HG03066 (cell line): ENCODE data around the gene MYO1A.
A peak's percentile ranks its signal among the peaks of the same experiment; 100 is the strongest.

Source experiments
- ATAC-seq: cut with Tn5 transposase; IDR thresholded peaks from one replicate; pipeline ENCODE4 v1.9.1; 2021; ENCODE audit warnings: low read depth; ENCODE audit not compliant: unreplicated experiment

MYO1A gene

GRCh38 chr12:57049890-57050289 is at the start of gene MYO1A:
MYO1A (minus strand) TSS chr12:57050129; CDS start chr12:57048323, 1,806 bp downstream.
- no peak for ATAC-seq

- ATAC-seq = no peak
These were observed 49.3 kb upstream of the MYO1A start for GRCh38 chr12:57099047-57099714.

- no peak for ATAC-seq
These were observed 48.6 kb upstream of the MYO1A start for GRCh38 chr12:57098546-57098945.

- ATAC-seq = no peak
These were observed 47.6 kb upstream of the MYO1A start for GRCh38 chr12:57097554-57097835.

- no peak for ATAC-seq
These were observed 47.0 kb upstream of the MYO1A start for GRCh38 chr12:57096748-57097553.

DNA sequence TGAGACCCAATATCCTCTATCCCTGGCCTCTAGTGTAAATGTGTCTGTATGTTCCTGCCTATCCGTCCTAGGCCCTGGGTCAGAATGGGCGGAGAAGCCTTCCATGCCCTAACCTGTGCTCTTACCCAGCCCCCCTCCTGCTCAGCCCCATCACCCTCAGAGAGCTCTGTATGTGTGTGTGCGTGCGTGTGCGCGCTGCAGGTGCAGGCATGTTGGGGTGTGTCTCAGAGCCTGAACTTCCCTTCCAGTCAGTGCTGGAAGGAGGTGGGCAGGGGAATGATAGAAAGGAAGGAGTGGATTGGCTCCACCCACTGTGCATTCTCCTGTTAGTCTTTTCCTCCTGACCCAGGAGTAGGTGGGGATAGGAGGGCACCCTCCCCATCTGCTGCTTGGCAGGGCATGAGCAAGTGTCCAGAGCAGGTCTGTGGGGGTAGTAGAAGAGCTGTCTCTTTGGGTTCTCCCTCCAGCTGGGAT is 46.2 kb upstream of the MYO1A start:
- ATAC-seq = no peak

DNA sequence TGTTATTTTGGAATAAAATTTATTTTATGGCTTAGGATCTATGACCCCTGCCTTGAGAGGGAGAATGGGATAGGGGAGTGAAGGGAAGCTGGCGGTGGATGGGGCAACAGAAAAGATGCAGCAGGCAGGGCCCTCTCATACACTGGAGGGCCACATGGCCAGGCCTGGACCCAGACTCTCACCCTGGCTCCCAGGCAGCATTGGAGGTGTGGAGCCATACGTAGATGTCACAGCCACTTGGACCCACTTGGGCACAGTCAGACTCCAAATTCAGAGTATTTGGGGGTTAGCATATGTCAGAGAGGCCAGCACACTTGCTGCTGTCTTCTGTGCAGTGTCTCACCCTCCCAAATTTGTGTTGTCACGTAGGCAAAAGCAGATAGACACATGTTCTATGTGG is 45.5 kb upstream of the MYO1A start:
- no peak for ATAC-seq

GRCh38 chr12:57094208-57095160 is 44.6 kb upstream of the MYO1A start:
- no peak for ATAC-seq

GRCh38 chr12:57093415-57094207 is 43.7 kb upstream of the MYO1A start:
- no peak for ATAC-seq

GRCh38 chr12:57092876-57093414 is 43.0 kb upstream of the MYO1A start:
- ATAC-seq = no peak

GRCh38 chr12:57092529-57092862 is 42.6 kb upstream of the MYO1A start:
- no peak for ATAC-seq

GRCh38 chr12:57091638-57092528 is 42.0 kb upstream of the MYO1A start:
- no peak for ATAC-seq

DNA sequence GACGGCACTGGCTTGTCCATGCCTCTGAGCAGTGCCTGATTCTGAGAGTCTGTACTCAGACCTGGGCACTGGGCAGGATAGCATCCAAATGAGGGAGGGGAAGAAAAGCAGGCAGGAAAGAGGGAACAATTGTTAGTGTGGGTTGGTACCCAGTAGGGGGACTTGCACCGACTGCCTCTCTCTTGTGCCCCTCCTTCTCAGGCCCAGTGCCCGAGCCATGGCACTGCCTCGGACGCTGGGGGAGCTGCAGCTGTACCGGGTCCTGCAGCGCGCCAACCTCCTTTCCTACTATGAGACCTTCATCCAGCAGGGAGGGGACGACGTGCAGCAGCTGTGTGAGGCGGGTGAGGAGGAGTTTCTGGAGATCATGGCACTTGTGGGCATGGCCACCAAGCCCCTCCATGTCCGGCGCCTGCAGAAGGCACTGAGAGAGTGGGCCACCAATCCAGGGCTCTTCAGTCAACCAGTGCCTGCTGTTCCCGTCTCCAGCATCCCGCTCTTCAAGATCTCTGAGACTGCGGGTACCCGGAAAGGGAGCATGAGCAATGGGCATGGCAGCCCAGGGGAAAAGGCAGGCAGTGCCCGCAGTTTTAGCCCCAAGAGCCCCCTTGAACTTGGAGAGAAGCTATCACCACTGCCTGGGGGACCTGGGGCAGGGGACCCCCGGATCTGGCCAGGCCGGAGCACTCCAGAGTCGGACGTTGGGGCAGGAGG is 41.2 kb upstream of the MYO1A start:
- no peak for ATAC-seq

GRCh38 chr12:57090490-57090889 is 40.6 kb upstream of the MYO1A start:
- ATAC-seq = no peak

- ATAC-seq = no peak
These were observed 39.6 kb upstream of the MYO1A start for GRCh38 chr12:57089271-57090245.

- peak; percentile 44 for ATAC-seq
These were observed 38.7 kb upstream of the MYO1A start, which contains the start of gene NAB2 for GRCh38 chr12:57088354-57089270. NAB2 (plus strand) TSS chr12:57089114; CDS start chr12:57089272, 158 bp downstream.
